22Rv1 (cell line): ENCODE measurements around the gene MRPL55.

Experiments
- ZFX ChIP-seq: fragments of 450-650 bp; IDR thresholded peaks from 2 replicates; pipeline ENCODE4 v1.6.1; 2017; ENCODE audit warnings: antibody characterized with exemption, borderline replicate concordance
- TF ChIP-seq, protein P1 (sequence below): fragments of 450-650 bp; IDR thresholded peaks from 2 replicates; pipeline ENCODE4 v1.5.1; 2017; ENCODE audit warnings: mild to moderate bottlenecking

DNA sequence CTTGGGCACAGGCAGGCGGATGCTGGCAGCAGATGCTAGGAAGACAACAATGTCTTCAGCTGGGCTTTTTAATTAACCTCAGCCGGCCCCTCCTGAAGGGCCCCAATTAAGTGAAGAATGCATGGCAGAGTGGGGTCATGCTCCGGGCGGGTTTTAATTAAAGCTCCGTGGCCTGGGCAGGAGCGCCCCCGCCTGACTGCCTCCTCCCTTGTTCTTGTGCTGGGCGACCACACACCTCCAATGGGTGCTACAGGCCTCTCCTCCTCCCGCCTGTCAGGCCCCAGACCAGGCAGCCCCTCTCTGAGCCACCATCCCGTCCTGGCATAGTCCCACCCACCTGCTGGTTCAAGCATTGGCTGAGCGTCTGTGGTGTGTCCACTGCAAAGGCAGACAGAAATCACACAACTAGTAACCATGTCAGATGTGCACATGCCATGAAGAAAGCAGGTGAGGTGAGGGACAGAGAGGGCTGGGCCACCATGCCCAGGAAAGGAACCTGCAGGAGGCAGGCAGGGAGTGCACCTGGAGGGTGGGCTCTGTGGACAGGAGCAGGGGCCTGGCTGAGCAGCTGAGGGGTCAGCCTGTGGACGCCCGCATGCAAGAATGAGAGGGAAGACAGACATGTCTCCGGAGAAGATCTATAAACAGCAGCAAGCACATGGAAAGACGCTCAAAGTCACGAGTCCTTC is 35.1 kb downstream of the MRPL55 start:
- TF ChIP-seq, protein P1, sequence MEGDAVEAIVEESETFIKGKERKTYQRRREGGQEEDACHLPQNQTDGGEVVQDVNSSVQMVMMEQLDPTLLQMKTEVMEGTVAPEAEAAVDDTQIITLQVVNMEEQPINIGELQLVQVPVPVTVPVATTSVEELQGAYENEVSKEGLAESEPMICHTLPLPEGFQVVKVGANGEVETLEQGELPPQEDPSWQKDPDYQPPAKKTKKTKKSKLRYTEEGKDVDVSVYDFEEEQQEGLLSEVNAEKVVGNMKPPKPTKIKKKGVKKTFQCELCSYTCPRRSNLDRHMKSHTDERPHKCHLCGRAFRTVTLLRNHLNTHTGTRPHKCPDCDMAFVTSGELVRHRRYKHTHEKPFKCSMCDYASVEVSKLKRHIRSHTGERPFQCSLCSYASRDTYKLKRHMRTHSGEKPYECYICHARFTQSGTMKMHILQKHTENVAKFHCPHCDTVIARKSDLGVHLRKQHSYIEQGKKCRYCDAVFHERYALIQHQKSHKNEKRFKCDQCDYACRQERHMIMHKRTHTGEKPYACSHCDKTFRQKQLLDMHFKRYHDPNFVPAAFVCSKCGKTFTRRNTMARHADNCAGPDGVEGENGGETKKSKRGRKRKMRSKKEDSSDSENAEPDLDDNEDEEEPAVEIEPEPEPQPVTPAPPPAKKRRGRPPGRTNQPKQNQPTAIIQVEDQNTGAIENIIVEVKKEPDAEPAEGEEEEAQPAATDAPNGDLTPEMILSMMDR, result peak; percentile 38
- no peak for TF ChIP-seq ZFX
